Measurements from ENCODE around the gene SLC22A1. TPM values are rescaled to one million over a fixed set of nuclear protein-coding genes. Genes with fewer than 3 reads are reported as not detected.

SLC22A1 gene
- total RNA-seq, 1 experiment from 2014 or later, result 1.5 TPM

GRCh38 chr6:160147146-160147536 is 25.5 kb downstream of the SLC22A1 start:
- no TSS peak for BruUV-seq (replicated peaks)
- no peaks in the 10 kb centered on the region for H3K36me3 Mint-ChIP-seq (ENCODE audit: insufficient read depth, unreplicated experiment)
- DNase-seq, result no peak
- no peak overlapping the region for H3K4me3 ChIP-seq (ENCODE audit: low read depth, low read length)
- H3K4me3 Mint-ChIP-seq (ENCODE audit: unreplicated experiment), result no peak overlapping the region
- TF ChIP-seq CTCF (IDR thresholded peaks at IDR 0.05; ENCODE audit: insufficient read depth in 1 of 2, low read depth in 1 of 2, low read length in 1 of 2, severe bottlenecking in 1 of 2, unreplicated experiment in 1 of 2), result no peak
- ChIA-PET CTCF (no interaction called here), POLR2A (no interaction called here)
- no peak overlapping the region for H3K27ac Mint-ChIP-seq (ENCODE audit: unreplicated experiment)
- H3K4me1 ChIP-seq, result no peaks in the 10 kb centered on the region
- no peaks in the 10 kb centered on the region for H3K9me3 ChIP-seq
- H3K9me3 Mint-ChIP-seq (ENCODE audit: unreplicated experiment), result no peaks in the 10 kb centered on the region
- no peaks in the 10 kb centered on the region for H3K27me3 ChIP-seq (replicated peaks; ENCODE audit: control insufficient read depth, insufficient read depth, low read length)
- H3K36me3 ChIP-seq (ENCODE audit: control insufficient read depth, insufficient read depth, low read length), result no peaks in the 10 kb centered on the region
- peaks cover 1% of the 10 kb centered on the region for H3K4me1 Mint-ChIP-seq (ENCODE audit: low read depth, unreplicated experiment)
- no peaks in the 10 kb centered on the region for H3K27me3 Mint-ChIP-seq (ENCODE audit: insufficient read depth, unreplicated experiment)
- intact Hi-C loops (cut with micrococcal nuclease; ENCODE audit: unreplicated experiment), result no loop called here

- Histone ChIP-seq H3K36me3 (ENCODE audit: control insufficient read depth, insufficient read depth, low read length) (no peaks in the 10 kb centered on the region; the same call in 1 of the 2 replicates), H3K27me3 (replicated peaks; ENCODE audit: control insufficient read depth, insufficient read depth, low read length) (no peaks in the 10 kb centered on the region), H3K4me3 (ENCODE audit: low read depth, low read length) (no peak overlapping the region), H3K4me1 (no peaks in the 10 kb centered on the region), H3K9me3 (no peaks in the 10 kb centered on the region; the same call in 1 of the 2 replicates)
- peaks cover 6% of the 10 kb centered on the region for H3K4me1 Mint-ChIP-seq (ENCODE audit: low read depth, unreplicated experiment)
- no peak overlapping the region for H3K4me3 Mint-ChIP-seq (ENCODE audit: unreplicated experiment)
- BruUV-seq (replicated peaks), result no TSS peak
- intact Hi-C loops (cut with micrococcal nuclease; ENCODE audit: unreplicated experiment), result no loop called here
- peaks cover 29% of the 10 kb centered on the region for H3K9me3 Mint-ChIP-seq (ENCODE audit: unreplicated experiment)
- CTCF ChIA-PET, result no interaction called here
- POLR2A ChIA-PET, result no interaction called here
- no peak overlapping the region for H3K27ac Mint-ChIP-seq (ENCODE audit: unreplicated experiment)
- no peaks in the 10 kb centered on the region for H3K36me3 Mint-ChIP-seq (ENCODE audit: insufficient read depth, unreplicated experiment)
- H3K27me3 Mint-ChIP-seq (ENCODE audit: insufficient read depth, unreplicated experiment), result no peaks in the 10 kb centered on the region
- no peak for DNase-seq
- no peak for TF ChIP-seq CTCF (IDR thresholded peaks at IDR 0.05; ENCODE audit: insufficient read depth in 1 of 2, low read depth in 1 of 2, low read length in 1 of 2, severe bottlenecking in 1 of 2, unreplicated experiment in 1 of 2)
Measured at GRCh38 chr6:160154471-160154870, 32.9 kb downstream of the SLC22A1 start.

GRCh38 chr6:160156842-160157241 is 35.2 kb downstream of the SLC22A1 start:
- no peak for DNase-seq
- intact Hi-C loops (cut with micrococcal nuclease; ENCODE audit: unreplicated experiment), result no loop called here
- CTCF ChIA-PET, result no interaction called here
- TF ChIP-seq CTCF (IDR thresholded peaks at IDR 0.05; ENCODE audit: insufficient read depth in 1 of 2, low read depth in 1 of 2, low read length in 1 of 2, severe bottlenecking in 1 of 2, unreplicated experiment in 1 of 2), result no peak
- no peak overlapping the region for H3K27ac Mint-ChIP-seq (ENCODE audit: unreplicated experiment)
- peaks cover 6% of the 10 kb centered on the region for H3K4me1 ChIP-seq
- no peaks in the 10 kb centered on the region for H3K27me3 ChIP-seq (replicated peaks; ENCODE audit: control insufficient read depth, insufficient read depth, low read length)
- no peaks in the 10 kb centered on the region; the same call in 1 of the 2 replicates for H3K36me3 ChIP-seq (ENCODE audit: control insufficient read depth, insufficient read depth, low read length)
- POLR2A ChIA-PET, result no interaction called here
- no peaks in the 10 kb centered on the region for H3K27me3 Mint-ChIP-seq (ENCODE audit: insufficient read depth, unreplicated experiment)
- no TSS peak for BruUV-seq (replicated peaks)
- H3K36me3 Mint-ChIP-seq (ENCODE audit: insufficient read depth, unreplicated experiment), result no peaks in the 10 kb centered on the region
- H3K4me1 Mint-ChIP-seq (ENCODE audit: low read depth, unreplicated experiment), result peaks cover 14% of the 10 kb centered on the region
- peaks cover 29% of the 10 kb centered on the region for H3K9me3 Mint-ChIP-seq (ENCODE audit: unreplicated experiment)
- no peak overlapping the region for H3K4me3 Mint-ChIP-seq (ENCODE audit: unreplicated experiment)
- H3K4me3 ChIP-seq (ENCODE audit: low read depth, low read length), result no peak overlapping the region
- no peaks in the 10 kb centered on the region; the same call in 1 of the 2 replicates for H3K9me3 ChIP-seq
